HG02798 (cell line): ENCODE measurements around the gene DNAJC6.
"Not testable (repeated sequence)": the region's sequence is repeated elsewhere in the genome, so short reads cannot be mapped to it uniquely, and the experiment has no call there.

Experiments
- ATAC-seq: cut with Tn5 transposase; IDR thresholded peaks from one replicate; pipeline ENCODE4 v1.9.1; 2021; ENCODE audit warnings: mild to moderate bottlenecking; ENCODE audit not compliant: unreplicated experiment, poor library complexity

DNAJC6 gene

GRCh38 chr1:65291818-65292217, 17.5 kb upstream of the DNAJC6 start:
- ATAC-seq: not testable (repeated sequence)

- no peak for ATAC-seq
These were observed 16.3 kb upstream of the DNAJC6 start for GRCh38 chr1:65292861-65293593.

- ATAC-seq: no peak
These were observed 11.6 kb upstream of the DNAJC6 start for GRCh38 chr1:65297706-65298105.

DNA sequence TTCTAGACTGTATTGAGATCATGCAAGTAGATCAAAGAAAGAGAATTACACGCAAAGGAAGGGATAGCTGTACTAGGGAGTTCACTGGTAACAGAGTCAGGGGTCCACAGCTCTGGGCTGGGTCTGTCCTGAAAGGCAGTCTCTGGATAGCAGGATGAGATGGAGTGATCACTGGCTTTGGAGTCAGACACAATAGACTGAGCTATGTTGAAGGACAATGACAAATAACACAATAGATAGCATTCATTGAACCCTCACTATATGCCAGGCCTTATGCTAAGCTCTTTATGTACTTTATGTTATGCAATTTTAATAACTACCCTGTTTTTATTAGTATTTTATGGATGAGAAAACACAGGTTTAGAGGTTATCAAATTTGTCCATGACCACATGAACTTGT, 10.0 kb upstream of the DNAJC6 start:
- no peak for ATAC-seq

DNA sequence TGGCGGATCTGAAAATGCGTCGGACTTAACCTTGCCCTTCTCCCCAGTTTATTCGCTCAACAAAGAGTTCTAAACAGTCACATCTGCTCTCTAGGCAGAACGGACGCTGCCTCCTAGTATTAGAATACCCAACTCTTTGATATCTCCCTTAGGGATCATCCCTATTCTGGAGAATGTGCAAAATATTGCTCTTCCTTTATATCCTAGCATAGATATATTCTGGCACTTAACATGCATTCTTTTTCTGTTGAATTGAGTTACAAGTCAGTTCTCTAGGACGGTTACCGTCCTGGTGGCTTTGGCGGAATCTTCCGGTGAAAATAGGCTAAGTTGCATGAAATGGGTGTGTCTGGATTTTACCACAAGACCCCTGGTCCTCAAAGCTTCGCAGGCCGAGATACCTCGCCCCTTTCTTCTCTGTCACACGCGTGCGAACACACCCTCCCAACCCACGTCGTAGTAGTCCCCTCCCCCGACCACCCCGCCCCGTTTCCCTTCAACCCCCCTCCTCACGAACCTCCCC, 501 bp upstream of the DNAJC6 start:
- no peak for ATAC-seq

DNA sequence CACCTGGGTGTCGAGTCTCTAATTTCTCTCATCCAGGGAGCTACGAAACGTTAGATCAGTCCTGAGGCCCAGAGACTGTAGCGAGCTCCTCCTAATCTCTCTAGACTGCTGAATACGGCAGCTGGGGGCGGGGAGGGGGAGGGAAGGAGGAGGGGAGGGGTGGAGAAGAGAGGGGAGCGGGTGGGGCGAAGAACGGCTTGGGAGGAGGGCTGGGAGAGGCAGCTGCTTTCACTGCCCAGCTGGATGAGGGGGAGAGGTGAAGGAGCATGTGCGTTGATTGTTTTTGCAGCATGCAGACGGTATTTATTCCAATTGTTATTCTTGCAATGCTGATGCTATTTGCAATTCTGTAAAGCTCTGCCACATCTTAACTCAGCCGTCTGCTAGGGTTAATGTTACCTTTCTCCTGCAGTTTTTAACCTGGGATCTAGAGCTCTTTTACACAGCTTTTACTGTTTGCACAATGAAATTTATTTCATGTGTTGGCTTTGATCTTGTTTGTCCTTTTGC, 790 bp downstream of the DNAJC6 start:
- no peak for ATAC-seq

GRCh38 chr1:65311760-65312159, 2.4 kb downstream of the DNAJC6 start:
- no peak for ATAC-seq

- no peak for ATAC-seq
These were observed 6.9 kb downstream of the DNAJC6 start for GRCh38 chr1:65316233-65316632.

DNA sequence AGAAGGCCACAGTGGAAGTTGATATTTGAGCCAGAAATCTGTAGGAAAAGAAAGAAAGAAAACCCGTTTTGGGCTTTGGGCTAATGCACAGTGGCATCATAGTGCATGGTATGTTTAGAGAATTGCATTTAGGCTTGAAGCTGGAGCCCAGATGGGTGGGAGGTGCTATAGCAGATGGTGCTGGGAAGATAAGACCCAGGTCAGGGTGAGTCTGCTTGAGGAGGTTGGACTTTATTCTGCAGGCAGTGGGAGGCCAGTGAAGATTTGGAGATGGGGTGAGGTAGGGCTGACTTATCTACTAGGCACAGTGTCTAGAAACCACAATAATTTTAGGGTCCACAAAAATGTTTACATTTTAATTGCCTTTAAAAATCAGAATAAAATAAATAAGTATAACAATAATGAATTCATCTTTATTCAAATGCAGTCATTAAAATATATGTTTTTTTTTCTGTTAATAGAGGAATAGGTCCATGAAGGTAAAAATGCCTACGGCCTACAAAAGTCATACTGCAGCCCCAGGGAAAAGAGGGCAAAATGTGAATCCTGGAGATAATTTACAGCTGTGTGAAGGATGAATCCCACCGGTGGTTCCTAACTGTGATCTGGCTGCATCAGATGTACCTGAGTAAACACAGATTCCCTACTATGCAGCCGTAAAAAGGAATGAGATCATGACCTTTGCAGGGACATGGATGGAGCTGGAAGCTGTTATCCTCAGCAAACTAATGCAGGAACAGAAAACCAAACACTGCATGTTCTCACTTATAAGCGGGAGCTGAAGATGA, 8.7 kb downstream of the DNAJC6 start:
- no peak for ATAC-seq

DNA sequence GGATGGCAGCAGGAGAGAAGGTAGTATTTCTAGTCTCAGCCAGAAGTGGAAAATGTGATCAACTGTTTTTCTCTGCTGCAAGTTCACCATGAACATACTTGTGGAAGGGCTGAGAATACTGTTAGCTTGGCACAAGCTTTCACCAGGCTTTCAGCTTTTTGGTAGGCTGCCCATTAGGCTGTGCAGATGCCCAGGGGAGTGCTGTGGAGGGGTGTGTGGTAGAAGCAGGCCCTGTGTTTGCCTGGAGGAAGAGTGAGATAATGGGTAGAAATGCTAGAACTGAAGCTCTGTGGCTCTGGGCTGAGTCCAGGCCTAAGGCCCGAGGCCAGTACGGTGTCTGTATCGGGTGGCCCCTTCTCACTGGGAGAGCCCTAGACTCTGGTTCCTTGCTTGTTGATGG, 9.8 kb downstream of the DNAJC6 start:
- no peak for ATAC-seq

DNA sequence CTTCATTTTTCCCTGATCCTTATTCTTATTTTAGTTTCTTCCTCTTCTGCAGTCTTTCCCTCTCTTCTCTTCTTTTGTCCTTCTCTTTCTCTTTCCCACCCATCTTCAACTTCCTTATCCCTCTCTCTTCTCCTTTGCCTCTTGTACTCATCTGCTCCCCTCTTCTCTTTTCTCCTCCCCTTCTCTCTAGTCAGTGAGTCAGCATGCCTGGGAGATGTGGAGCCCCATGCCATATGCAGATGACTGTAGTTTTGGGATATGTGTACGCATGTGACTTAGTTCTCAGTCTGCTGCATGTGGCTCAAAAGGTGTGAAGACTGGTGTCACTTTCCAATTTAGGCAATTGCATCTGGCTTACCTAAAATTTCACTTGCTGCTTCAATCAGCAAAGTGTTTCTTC, 10.4 kb downstream of the DNAJC6 start:
- no peak for ATAC-seq

DNA sequence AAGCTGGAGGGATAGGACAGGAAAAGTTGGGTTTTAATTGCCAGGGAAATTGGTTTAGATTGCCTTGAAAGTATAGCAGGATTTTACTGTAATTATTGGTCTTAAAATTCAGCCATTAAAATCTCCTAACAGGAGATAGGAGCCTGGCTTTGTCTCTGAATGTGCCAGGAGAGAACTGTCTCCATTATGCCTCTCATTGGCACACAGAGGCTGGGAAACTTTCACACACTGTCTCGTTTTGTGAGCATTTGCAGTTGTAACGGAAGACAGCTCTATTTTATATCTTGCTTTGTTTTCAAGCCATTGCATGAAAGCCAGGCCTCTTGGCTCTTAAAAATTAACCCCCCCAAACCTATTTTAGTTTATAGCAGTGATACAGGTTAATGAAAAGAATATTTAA, 12.5 kb downstream of the DNAJC6 start:
- no peak for ATAC-seq

DNA sequence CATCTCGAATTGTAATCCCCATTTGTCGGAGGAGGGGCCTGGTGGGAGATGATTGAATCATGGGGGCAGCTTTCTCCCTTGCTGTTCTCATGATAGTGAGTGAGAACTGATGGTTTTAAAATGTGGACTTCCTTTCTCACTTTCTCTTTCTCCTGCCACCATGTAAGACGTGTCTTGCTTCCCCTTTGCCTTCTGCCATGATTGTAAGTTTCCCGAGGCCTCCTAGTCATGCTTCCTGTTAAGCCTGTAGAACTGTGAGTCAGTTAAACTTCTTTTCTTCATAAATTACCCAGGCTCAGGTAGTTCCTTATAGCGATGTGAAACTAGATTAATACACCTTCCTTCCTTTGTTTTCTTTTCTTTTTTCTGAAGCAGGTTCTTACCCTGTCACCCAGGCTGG, 13.9 kb downstream of the DNAJC6 start:
- ATAC-seq: no peak

DNA sequence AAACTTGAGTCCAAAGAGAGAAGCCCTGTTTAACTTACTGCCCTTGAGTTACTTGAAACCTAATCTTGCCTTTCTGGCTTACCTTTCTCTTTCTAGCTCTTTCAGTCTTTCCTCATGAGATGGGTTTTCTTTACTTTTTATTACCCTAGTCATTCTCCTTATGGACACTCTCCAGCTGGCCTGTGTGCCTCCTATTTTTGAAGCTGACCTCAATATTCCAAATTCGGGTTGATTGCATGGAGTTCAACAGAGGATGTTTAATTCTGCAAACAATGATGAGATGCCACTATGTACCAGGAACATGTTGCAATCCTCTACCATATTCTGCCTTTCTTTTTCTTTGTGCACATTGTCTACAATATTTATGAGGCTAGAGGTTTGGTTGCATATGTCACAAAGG, 20.7 kb downstream of the DNAJC6 start:
- no peak for ATAC-seq

DNA sequence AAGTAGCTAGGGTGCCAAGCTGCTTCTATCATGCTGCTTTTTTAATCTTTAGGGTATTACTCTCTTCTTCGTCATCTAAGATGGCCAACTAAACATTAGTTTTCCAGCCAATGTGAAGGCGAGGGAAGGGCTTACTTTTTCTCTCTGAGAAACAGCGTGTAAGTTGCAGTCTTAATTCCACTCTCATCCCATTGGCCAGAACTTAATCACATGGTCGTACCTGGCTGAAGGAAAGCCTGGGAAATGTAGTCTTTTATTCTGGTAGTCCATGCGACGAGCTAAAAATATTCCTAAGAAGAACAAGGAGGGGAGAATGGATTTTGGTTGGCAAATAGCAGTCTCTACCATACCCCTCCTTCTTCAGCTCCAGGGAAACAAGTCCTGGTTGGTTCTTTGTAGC, 21.5 kb downstream of the DNAJC6 start:
- ATAC-seq: no peak

DNA sequence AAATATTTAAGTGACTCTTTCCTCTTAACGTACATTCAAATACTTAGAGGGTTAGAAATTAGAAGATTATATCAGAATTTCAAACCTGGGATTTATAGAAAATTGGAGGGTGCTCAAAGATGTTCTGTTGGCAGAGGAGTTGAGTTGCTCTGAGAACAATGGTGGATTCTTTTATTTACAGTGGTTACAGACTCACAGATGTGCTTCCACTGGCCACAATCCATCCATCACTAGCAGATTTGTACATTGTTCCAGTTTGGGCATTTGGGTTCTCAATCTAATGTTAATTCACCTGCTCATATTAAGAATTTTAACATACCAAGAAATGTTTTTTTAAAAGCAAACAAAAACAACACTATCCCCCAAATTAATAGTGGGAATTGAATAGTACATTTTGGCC, 23.5 kb downstream of the DNAJC6 start:
- no peak for ATAC-seq

- ATAC-seq: no peak
These were observed 24.7 kb downstream of the DNAJC6 start for GRCh38 chr1:65334081-65334480.

- ATAC-seq: no peak
These were observed 30.6 kb downstream of the DNAJC6 start for GRCh38 chr1:65339866-65340468.

DNA sequence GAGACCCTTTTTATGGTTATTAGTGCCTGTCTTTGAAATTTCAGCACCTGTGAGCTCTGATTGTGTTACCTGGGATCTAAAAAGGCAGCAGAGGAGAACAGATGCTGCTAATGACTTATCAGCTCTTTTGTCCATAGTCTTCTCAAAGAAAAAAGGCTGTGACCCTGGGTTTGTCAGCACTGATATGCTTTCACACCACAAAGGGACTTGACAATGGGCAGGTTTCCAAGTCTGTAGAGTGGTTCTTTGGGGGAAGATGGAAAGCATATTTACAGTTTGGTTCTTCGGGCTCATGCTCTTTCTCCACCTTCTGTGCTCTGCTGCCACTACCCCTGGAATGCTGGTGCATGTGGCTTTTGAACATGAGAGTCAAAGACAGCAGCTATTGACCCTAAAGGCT, 32.0 kb downstream of the DNAJC6 start:
- no peak for ATAC-seq

DNA sequence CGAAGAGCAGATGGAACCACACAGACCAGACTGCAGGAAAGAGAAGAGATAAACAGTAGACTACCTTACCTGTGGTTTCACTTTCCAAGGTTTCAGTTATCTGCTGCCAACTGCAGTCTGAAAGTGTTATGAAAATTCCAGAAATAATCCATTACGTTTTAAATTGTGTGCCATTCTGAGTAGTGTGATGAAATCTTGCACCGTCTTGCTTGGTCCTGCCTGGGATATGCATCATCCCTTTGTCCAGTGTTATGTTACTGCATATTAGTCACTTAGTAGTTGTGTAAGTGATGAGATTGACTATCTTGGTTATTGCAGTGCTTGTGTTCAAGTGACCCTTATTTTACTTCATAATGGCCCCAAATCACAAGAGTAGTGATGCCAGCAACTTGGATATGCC, 33.9 kb downstream of the DNAJC6 start:
- ATAC-seq: no peak

DNA sequence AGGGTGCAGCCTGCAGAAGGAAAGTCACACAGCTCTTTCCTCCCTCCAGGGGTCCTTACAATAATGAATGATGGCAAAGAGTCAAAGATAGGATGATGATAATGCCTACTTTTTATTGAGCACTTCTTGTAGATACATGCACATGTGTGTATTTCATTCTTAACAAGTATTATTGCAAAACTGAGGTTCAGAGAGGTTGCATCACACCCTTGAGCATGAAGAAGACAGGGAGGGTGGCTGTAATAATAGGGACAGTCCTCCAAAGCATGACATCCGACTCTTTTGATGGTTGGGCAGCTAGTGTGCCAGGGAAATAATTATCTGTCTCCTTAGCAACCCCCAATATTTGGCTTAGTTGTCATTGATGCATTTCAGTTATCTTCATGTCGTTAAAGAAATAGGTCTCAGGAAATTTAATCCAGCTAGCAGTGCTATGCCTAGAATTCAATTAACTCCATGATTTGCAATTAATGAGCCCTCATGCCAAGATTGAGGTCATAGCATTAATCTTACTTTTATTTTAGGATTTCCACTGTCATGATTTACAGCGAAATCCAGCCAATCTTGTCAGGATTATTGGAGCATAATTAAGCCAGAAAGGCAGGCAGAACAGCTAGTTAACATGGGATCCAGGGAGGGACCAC, 35.0 kb downstream of the DNAJC6 start:
- ATAC-seq: no peak
